ENCODE results near the gene CLDN20. TPM values are rescaled to one million over a fixed set of nuclear protein-coding genes. Genes with fewer than 3 reads are reported as not detected.

Gene CLDN20
- total RNA-seq, 1 donor from 2014 or later, result not detected

- peaks cover 1% of the 10 kb centered on the region for H3K36me3 ChIP-seq (ENCODE audit: control insufficient read depth, insufficient read depth, low read length)
- no peak for DNase-seq (ENCODE audit: low read depth)
- H3K27me3 ChIP-seq (ENCODE audit: control insufficient read depth, insufficient read depth, low read length), result no peaks in the 10 kb centered on the region
- TF ChIP-seq CTCF (IDR thresholded peaks at IDR 0.05; ENCODE audit: insufficient read depth, low read length, poor library complexity, severe bottlenecking), result no peak
- no peak overlapping the region for H3K4me3 ChIP-seq (ENCODE audit: low read depth, low read length)
These were observed 12.8 kb downstream of the CLDN20 start for GRCh38 chr6:155276638-155277037.

- Histone ChIP-seq H3K4me3 (ENCODE audit: low read depth, low read length) (no peak overlapping the region), H3K27me3 (ENCODE audit: control insufficient read depth, insufficient read depth, low read length) (no peaks in the 10 kb centered on the region), H3K36me3 (ENCODE audit: control insufficient read depth, insufficient read depth, low read length) (no peaks in the 10 kb centered on the region)
- no peak for TF ChIP-seq CTCF (IDR thresholded peaks at IDR 0.05; ENCODE audit: insufficient read depth, low read length, poor library complexity, severe bottlenecking)
- no peak for DNase-seq (ENCODE audit: low read depth)
These were observed 14.7 kb downstream of the CLDN20 start for GRCh38 chr6:155278319-155279049.

GRCh38 chr6:155284775-155285174 is 21.0 kb downstream of the CLDN20 start:
- Histone ChIP-seq H3K36me3 (ENCODE audit: control insufficient read depth, insufficient read depth, low read length) (no peaks in the 10 kb centered on the region), H3K4me3 (ENCODE audit: low read depth, low read length) (no peak overlapping the region)
- no peak for TF ChIP-seq CTCF (IDR thresholded peaks at IDR 0.05; ENCODE audit: insufficient read depth, low read length, poor library complexity, severe bottlenecking)

GRCh38 chr6:155287762-155288161 is 23.9 kb downstream of the CLDN20 start:
- no peaks in the 10 kb centered on the region for H3K36me3 ChIP-seq (ENCODE audit: control insufficient read depth, insufficient read depth, low read length)
- no peak overlapping the region for H3K4me3 ChIP-seq (ENCODE audit: low read depth, low read length)
- H3K27me3 ChIP-seq (ENCODE audit: control insufficient read depth, insufficient read depth, low read length), result no peaks in the 10 kb centered on the region
- no peak for DNase-seq (ENCODE audit: low read depth)
- no peak for TF ChIP-seq CTCF (IDR thresholded peaks at IDR 0.05; ENCODE audit: insufficient read depth, low read length, poor library complexity, severe bottlenecking)

More at GRCh38 chr6:155284775-155285174, 21.0 kb downstream of the CLDN20 start:
- no peak for DNase-seq (ENCODE audit: low read depth)
- no peaks in the 10 kb centered on the region for H3K27me3 ChIP-seq (ENCODE audit: control insufficient read depth, insufficient read depth, low read length)

GRCh38 chr6:155290491-155290890 is 26.7 kb downstream of the CLDN20 start:
- TF ChIP-seq CTCF (IDR thresholded peaks at IDR 0.05; ENCODE audit: insufficient read depth, low read length, poor library complexity, severe bottlenecking), result no peak
- Histone ChIP-seq H3K27me3 (ENCODE audit: control insufficient read depth, insufficient read depth, low read length) (no peaks in the 10 kb centered on the region), H3K36me3 (ENCODE audit: control insufficient read depth, insufficient read depth, low read length) (no peaks in the 10 kb centered on the region), H3K4me3 (ENCODE audit: low read depth, low read length) (no peak overlapping the region)
- DNase-seq (ENCODE audit: low read depth), result no peak

GRCh38 chr6:155291291-155291690 is 27.5 kb downstream of the CLDN20 start:
- Histone ChIP-seq H3K27me3 (ENCODE audit: control insufficient read depth, insufficient read depth, low read length) (no peaks in the 10 kb centered on the region), H3K36me3 (ENCODE audit: control insufficient read depth, insufficient read depth, low read length) (no peaks in the 10 kb centered on the region), H3K4me3 (ENCODE audit: low read depth, low read length) (no peak overlapping the region)
- no peak for DNase-seq (ENCODE audit: low read depth)
- TF ChIP-seq CTCF (IDR thresholded peaks at IDR 0.05; ENCODE audit: insufficient read depth, low read length, poor library complexity, severe bottlenecking), result no peak
